Type B pancreatic cell (in vitro differentiated cells): ENCODE measurements around the gene RFC3. TPM values are rescaled to one million over a fixed set of nuclear protein-coding genes. Genes with fewer than 3 reads are reported as not detected.

Source experiments
- DNase-seq: peaks from one replicate; pipeline ENCODE4 v3.0.0; 2021; ENCODE audit warnings: mixed read lengths; ENCODE audit not compliant: unreplicated experiment; ENCODE audit errors: extremely low spot score
- H3K27ac Mint-ChIP-seq: 2 replicates; pipeline ENCODE4 v1.8.0; 2021; ENCODE audit warnings: mild to moderate bottlenecking, mixed read lengths
- H3K27me3 Mint-ChIP-seq: 2 replicates; pipeline ENCODE4 v1.8.0; 2021; ENCODE audit warnings: mixed read lengths
- H3K36me3 Mint-ChIP-seq: 2 replicates; pipeline ENCODE4 v1.8.0; 2021; ENCODE audit warnings: mixed read lengths
- H3K4me1 Mint-ChIP-seq: one replicate; pipeline ENCODE4 v1.8.0; 2021; ENCODE audit warnings: mixed read lengths; ENCODE audit not compliant: unreplicated experiment
- H3K4me3 Mint-ChIP-seq: 2 replicates; pipeline ENCODE4 v1.8.0; 2021; ENCODE audit warnings: mild to moderate bottlenecking, mixed read lengths
- H3K9me3 Mint-ChIP-seq: 2 replicates; pipeline ENCODE4 v1.8.0; 2021; ENCODE audit warnings: mixed read lengths
- total RNA-seq: library from RNA; stranded (reverse); gene quantifications from 2 replicates; pipeline ENCODE4 v1.2.1, GENCODE V29; 2021; ENCODE audit warnings: low replicate concordance
- TF ChIP-seq, protein P1 (sequence below): fragments of 200-600 bp; sonication (generic); conservative IDR thresholded peaks from 2 replicates; pipeline ENCODE4 v1.5.0; 2021; ENCODE audit warnings: antibody characterized with exemption, mild to moderate bottlenecking

RFC3 gene
- total RNA-seq, 1 donor from 2014 or later = 30.0 TPM

DNA sequence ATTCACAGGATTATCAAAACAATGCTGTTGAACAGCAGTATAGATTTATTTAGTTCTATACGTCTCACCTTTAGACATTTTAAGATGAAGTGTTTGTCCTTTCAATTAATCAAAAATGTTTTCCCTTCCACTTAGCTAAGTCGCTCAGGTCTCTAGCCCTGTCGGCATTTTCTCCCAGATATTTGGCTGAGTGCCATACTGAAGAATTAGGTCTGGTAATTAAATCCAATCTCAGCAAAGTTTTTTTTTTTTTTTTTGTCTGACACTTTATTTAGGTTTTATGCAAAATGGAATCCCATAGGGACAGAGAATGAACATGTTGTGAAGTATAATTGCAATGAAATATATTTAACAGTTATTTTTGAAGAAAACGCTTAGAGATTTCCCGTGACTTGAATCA is 44.1 kb downstream of the RFC3 start:
- Mint-ChIP-seq H3K36me3 (no peaks in the 10 kb centered on the region), H3K9me3 (peaks cover 6% of the 10 kb centered on the region), H3K27me3 (no peaks in the 10 kb centered on the region), H3K27ac (no peak overlapping the region), H3K4me3 (no peak overlapping the region), H3K4me1 (peaks cover 3% of the 10 kb centered on the region)
- TF ChIP-seq, protein P1, sequence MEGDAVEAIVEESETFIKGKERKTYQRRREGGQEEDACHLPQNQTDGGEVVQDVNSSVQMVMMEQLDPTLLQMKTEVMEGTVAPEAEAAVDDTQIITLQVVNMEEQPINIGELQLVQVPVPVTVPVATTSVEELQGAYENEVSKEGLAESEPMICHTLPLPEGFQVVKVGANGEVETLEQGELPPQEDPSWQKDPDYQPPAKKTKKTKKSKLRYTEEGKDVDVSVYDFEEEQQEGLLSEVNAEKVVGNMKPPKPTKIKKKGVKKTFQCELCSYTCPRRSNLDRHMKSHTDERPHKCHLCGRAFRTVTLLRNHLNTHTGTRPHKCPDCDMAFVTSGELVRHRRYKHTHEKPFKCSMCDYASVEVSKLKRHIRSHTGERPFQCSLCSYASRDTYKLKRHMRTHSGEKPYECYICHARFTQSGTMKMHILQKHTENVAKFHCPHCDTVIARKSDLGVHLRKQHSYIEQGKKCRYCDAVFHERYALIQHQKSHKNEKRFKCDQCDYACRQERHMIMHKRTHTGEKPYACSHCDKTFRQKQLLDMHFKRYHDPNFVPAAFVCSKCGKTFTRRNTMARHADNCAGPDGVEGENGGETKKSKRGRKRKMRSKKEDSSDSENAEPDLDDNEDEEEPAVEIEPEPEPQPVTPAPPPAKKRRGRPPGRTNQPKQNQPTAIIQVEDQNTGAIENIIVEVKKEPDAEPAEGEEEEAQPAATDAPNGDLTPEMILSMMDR = no peak
- no peak for DNase-seq

DNA sequence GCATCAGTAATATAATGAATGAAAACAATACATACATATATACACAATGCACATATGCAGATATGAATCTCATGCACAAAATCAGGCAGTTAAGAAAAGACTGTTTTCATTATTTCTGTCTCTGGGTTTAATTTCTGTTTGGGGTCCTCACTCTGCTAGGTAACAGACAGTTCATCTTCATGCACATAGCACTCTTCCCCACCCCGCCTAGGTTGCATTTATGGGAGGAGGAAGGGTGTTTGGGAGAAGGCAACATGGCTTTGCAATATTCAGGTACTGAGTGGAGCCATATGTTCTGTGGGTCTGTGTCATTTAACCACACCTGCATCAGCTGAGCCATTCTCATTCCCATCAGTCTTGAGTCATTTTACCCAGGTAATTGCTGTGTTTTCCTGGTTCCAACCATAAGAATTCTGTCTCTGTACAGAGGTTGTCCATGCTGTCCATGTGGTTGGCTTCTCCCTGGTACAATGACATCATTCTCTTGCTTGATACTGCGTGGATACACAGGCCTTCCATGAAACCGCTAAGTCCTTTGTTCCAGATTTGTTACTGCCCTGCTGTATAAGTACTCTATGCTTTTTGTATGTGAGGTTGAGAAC is 45.3 kb downstream of the RFC3 start:
- no peaks in the 10 kb centered on the region for H3K27me3 Mint-ChIP-seq
- peaks cover 6% of the 10 kb centered on the region for H3K9me3 Mint-ChIP-seq
- TF ChIP-seq, protein P1 = no peak
- DNase-seq = no peak
- no peak overlapping the region for H3K4me3 Mint-ChIP-seq
- H3K27ac Mint-ChIP-seq = no peak overlapping the region
- peaks cover 3% of the 10 kb centered on the region for H3K4me1 Mint-ChIP-seq
- peaks cover 8% of the 10 kb centered on the region for H3K36me3 Mint-ChIP-seq

DNA sequence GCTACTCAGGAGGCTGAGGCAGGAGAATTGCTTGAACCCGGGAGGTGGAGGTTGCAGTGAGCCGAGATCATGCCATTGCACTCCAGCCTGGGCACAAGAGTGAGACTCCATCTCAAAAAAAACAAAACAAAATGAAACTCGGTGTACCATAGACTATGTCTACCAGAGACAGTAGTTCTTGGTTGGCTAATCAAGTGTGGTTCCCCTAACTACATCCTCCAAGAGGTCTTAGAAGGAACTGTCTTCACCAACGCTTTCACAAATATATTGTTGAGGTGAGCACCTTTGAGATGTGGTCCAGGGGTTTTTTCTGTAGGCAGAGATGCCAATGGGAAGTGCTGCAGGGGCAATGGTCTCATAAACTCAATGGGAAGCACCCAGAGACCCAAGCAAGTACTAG is 48.0 kb downstream of the RFC3 start:
- TF ChIP-seq, protein P1 = no peak
- Mint-ChIP-seq H3K27ac (no peak overlapping the region), H3K4me3 (no peak overlapping the region), H3K4me1 (peaks cover 3% of the 10 kb centered on the region), H3K36me3 (peaks cover 8% of the 10 kb centered on the region), H3K27me3 (no peaks in the 10 kb centered on the region), H3K9me3 (peaks cover 6% of the 10 kb centered on the region)
- DNase-seq = no peak

DNA sequence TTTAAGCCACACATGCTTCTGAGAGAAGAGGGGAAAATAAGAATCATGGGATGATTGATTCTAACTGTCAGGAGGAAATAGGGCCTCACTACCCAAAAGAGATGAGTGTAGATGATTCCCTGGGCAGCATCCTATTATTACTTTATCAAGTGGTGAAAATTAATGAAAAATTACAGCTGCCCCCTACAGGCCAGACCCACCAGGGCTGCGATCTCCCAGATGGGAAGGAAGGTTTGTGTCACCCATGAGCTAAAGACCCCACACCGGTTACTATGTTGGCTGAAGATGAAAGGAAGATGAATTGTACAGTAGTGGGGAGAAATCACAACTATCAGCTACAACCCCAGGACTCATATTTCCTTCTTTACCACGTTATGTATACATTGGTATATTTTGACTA is 49.5 kb downstream of the RFC3 start:
- Mint-ChIP-seq H3K27me3 (no peaks in the 10 kb centered on the region), H3K4me1 (peaks cover 9% of the 10 kb centered on the region), H3K9me3 (peaks cover 6% of the 10 kb centered on the region), H3K27ac (no peak overlapping the region), H3K36me3 (peaks cover 11% of the 10 kb centered on the region), H3K4me3 (no peak overlapping the region)
- TF ChIP-seq, protein P1 = no peak
- DNase-seq = no peak

DNA sequence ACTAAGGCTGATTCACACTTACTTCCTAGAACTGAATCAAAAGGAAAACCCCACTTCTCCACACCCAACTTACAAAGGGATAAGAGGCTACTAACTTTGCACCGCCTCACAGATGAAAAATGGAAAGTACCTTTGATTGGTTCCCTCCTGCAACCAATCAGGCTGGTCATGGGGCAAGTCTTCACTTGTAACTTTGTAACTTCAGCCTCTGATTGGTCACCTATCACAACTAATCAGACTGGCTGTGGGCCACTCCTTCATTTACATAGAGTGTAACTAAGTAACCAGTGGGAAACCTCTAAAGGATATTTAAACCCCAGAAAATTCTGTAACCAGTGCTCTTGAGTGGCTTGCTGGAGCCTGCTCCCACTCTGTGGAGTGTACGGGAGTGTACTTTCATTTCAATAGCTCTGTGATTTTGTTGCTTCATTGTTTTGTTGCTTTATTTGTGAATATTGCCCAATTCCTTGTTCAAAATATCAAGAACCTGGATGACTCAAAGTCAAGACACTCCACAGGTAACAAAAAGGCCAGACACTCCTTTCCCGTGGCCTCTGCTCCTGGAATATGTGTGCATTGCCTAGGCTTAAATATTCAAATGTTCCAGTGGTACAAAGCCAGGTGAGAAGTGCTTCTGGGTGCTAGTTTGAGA is 50.5 kb downstream of the RFC3 start:
- no peaks in the 10 kb centered on the region for H3K27me3 Mint-ChIP-seq
- H3K4me1 Mint-ChIP-seq = peaks cover 9% of the 10 kb centered on the region
- TF ChIP-seq, protein P1 = no peak
- no peak overlapping the region for H3K4me3 Mint-ChIP-seq
- no peak for DNase-seq
- H3K36me3 Mint-ChIP-seq = peaks cover 11% of the 10 kb centered on the region
- no peak overlapping the region for H3K27ac Mint-ChIP-seq
- H3K9me3 Mint-ChIP-seq = peaks cover 6% of the 10 kb centered on the region
